Activated T-cell treated with anti-CD3 and anti-CD28 coated beads, Interleukin-2, amount 50 U/mL, for 1 hour (primary cell): Measurements from ENCODE around the gene SPTLC3.

ENCODE experiments used
- DNase-seq: peaks from one replicate; pipeline ENCODE4 v3.0.0-alpha.2; 2020

Gene SPTLC3

DNA sequence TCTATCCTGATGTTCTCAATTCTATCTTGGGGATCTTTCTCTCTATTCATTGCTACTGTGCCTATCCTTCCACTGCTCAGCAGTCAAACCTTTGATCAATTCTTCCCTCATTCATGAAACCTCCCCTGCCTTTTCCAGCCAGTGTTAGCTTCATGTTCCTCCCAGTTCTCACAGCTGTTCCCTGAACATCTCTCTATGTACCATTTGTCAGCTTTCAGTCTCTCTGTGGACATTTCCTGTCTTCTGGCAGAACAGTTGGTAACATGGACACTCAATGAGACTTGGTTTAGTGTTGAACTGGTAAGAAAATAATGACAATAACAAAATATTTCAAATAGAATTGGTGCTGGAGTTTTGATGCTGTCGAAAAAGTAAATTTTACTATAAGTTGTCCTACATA, 26.2 kb downstream of the SPTLC3 start:
- DNase-seq = no peak

DNA sequence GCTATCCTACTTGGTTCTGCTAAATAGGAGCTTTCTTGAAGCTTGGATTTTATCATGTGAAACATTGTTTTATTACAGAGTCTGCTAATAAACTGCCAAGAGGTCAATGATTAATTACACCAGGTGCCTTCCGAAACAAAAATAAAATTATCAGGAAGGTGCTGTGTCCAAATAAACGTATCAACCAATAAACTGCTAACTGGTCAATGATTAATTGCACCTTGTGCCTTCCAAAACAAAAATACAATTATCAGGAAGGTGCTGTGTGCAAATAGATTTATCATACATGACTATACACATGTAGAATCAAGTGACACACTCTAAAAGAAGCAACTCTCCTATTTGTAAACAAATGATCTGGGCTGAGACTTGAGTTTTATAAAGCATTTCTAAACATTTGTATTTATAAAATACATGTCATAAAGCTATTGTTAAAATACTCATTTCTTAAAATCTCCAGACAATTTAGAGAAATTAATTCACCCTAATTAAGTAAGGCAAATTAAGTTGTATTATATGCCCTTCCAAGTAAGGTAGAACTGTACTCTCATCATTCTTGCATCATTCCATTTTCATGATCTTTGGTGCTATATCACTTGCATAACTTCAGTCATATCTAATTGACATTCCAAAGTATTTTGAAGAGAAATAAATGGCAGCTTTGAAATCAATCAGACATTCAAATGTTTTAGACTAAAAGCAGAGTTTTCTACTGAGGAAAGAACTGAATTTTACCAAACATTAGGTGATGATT, 26.8 kb downstream of the SPTLC3 start:
- DNase-seq = no peak

DNA sequence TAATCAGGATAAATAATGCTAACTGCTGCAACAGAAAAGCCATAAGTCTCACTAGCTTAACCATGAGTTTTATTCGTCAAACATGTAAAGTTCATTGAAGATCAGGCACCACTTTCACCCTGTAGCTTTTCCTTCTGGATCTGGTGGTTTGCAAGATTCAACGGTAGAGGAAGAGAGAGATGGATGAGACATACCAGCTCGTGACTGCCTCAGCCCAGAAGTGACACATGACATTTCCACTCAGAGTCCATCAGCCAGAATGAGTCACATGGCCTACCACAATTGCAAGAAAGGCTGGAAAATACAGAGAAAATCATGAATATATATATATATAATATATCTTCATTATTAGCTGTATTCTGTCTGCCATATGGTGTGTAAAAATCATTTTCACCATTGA, 29.0 kb downstream of the SPTLC3 start:
- no peak for DNase-seq

DNA sequence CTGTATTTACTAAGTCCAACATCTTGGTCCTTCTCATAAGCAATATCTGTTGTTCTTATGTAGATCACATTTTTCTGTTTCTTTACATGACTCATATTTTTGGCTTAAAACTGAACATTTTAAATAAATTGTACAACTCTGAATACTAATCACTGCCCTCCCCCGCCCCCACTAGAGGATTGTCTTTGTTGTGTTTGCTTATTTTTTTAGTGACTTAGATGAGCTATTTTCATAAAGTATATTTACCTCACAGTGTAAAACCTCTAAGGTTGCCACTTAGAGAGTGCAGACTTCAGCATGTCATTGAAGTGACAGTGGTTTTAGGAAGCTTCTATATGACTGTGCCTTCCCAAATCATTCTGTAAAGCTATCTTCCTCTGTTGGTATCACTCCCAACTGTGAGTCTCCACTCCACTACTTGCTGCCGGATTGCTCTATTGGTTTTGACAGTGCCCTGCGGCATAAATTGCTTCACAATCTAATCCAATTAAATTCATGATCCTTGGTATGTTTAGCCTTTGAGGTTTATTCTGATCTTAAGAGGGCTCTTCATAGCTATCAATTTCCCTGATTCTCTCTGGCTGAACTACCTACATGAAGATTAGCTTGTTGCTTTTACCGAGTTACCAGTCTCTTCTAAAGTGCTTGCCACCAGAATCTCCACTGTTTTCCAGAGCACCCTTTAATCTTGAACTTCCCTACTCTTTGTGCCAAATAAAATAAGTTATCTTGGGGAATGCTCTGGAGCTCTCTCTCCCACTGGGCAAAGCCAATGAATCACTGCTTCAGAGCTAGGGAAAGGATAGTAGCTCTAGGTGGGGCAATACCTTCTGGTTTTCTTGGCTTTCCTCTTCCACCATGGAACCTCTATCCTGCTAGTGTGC, 33.0 kb downstream of the SPTLC3 start:
- no peak for DNase-seq

DNA sequence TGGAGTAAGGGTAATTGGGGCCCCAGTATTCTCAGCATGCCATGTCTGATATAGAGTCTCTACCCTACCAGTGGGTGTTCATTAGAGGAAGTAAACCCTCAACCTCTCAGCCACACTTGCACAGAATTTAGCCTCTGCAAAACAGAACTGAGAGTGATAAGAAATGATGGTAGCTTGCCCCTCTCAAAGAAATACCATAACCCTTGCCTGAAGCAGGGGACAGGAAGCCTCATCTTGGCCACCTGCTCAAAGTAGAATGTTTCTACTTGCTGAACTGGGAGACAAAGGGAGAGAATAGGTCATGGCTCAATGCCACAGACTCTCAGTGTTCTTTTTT, 33.7 kb downstream of the SPTLC3 start:
- DNase-seq = no peak

DNA sequence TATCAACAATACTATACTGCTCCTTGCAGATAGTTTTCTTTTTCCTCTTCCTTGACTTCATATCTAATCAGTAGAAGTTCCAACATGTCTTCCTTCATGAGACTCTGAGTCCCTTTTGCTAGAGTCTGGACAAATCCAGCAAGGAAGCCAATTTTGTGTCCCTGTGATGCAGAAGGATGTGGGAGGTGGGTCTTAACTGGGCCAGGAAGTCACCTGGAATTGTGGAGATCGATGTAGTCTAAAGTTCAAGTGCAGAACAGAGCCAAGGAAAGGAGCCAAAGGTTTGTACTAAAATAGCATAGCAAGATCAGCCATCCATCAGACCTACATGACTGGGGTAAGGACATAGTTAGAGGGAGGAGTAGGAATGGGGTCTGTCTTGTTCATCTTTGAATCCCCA, 37.6 kb downstream of the SPTLC3 start:
- no peak for DNase-seq

DNA sequence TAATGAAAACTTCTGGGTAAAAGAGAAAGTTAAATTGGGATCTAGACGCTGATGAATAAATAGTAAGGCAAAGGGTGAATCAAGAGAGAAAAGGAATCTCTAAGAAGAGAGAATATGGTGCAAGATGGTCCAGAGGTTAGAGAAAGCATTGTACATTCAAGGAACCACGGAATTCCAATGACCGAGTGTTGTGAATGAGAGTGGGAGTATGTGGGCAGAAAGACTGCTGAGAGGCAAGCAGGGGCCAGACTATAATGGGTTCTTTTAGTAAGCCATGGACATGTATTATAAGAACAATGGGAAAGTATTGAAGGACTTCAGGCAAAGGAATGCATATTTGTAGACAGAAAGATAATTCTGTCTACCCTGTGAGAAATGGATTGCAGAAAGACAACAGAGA, 45.2 kb downstream of the SPTLC3 start:
- DNase-seq = no peak

DNA sequence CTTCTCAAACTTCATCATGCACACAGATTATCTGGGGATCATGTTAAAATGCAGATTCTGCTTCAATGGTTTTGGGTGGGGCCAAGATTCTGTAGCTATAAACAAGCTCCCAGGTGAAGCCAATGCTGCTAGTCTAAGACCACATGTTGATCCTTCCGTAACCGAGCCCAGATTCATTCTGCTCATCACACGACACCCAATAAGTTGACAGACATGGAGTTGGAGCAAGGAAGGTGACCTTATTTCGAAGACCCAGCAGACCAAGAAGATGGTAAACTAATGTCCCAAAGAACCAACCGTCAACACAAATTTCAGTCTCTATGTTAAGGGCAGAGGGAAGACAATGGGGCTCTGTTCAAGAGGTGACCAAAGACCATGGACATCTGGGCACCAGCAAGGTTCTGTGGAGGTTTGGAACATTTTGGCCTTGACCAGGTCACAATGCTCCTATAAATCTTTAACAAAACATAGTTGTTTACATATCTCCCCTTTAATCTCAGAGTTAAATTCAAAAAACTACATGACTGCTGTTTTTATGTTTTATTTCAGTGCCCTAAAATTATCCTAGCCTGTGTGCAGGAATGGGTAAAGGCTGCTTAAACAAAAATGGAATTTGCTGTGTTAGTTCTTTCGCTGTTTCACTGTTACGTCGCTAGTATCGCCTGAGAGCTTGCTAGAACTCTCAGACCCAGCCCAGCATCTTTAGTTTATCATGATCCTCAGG, 50.1 kb downstream of the SPTLC3 start:
- no peak for DNase-seq

DNA sequence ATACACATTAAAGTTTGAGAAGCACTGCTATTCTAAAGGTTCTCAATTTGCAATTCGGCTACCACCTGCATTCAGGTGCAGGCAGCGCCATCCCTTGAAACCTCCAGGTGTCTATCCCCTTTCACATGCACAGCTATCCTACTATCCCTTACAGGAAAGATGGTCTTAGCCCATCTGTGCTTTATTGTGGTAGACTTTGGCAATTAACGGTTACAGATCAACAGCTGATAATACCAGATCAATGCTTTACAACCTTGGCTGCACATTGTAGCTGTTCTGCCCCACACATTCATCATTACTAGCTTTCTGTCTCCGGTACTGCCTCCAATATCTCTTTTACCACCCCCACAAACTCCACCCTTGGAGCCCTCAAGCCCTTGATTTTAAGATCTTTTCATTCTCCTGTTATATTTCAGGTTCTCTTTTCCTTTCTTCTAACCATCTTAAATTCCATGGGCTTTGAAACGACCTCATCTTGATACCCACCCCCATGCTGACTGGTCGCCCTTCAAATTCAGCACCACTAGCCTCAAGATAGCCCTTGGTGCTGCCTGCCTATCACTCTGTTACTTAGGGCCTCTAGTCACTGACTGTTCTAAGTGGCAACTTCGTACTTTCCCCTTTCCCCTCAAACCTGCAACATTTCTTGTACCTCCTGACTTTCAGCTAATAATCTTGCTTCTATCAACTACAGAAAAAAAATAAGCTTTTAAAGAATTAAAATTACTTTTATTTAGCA, 50.8 kb downstream of the SPTLC3 start:
- no peak for DNase-seq

DNA sequence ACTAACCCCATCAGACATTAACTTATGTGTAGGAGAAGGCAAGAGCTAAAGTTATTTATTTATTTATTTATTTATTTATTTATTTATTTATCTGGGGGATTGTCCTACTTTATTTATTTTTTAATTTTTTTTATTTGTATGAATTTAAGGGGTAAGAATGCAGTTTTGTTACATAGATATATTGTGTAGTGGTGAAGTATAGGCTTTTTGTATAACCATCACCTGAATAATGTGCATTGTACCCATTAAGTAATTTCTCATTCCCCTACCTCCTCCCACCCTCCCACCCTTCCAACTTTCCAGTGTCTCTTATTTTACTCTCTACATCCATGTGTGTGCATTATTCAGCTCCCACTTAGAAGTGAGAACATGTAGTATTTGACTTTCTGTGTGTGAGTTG, 51.6 kb downstream of the SPTLC3 start:
- DNase-seq = no peak

DNA sequence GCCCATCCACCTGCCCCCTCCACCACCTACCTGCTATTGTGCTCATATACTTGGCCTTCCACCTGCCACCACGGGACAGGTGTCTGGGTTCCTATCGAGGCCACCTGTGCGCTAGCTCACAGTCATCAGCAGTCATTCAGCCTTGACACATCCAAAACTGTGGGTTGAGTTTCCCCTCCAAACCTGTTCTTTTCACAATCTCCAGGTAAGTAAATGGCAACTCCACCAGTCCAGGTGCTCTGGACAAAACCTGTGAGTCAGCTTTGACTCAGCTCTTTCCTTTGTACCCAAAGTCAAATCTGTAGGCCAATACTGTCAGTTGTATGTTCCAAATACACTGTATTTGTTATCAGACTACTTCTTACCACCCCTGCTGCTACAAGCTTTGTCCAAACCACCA, 52.6 kb downstream of the SPTLC3 start:
- no peak for DNase-seq

DNA sequence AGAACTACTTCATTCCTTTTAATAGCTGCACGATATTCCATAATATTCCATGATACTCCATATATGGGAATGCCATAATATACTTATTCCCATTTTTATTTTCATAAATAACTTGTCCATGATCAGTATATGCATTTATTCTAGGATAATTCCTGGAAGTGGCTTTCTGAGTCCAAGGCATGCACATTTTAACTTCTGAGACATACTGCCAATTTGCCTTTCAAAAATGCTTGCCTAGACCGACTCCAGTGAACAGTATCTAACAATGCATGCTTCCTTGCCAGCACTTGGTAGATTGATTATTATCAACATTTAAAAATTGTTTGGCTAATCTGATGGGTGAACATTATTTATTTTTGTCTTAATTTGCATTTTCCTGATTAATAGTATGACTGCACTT, 54.0 kb downstream of the SPTLC3 start:
- no peak for DNase-seq

DNA sequence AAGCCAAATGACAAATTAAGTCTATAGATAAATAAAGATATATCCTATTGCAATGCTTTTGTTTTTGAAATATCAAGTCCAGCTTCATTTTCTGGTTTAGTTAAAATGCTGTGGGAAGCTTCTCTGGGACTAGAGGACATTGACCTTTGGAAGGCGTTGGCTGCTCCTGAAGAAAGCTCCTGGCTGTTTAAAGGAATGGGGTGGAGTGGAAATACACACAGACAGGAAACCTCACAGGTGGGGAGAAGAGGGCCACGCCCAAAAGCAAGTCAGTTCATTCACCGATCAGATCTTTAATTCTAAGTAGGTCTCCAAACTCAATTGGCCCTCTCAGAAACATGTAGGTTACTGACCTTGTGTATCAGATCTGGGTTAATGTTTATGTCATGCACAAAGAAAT, 59.6 kb downstream of the SPTLC3 start:
- no peak for DNase-seq

DNA sequence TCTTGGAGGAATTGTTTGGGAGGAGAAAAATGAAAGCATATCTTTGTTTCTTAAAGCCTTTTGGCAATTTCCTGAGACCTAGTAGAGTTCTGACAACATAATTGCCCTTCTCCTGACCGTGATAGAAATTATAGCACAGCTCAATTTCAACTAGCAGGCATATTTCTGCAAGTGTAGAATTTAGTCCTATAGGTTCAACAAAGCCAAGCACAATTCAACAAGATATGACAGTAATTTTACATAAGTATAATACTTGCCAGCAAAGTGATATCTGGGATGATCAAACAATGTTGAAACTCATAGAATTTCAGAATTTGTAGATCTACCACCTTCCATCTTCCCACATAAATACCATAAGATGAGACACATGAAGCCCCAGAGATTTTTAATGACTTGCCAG, 73.1 kb downstream of the SPTLC3 start:
- no peak for DNase-seq

DNA sequence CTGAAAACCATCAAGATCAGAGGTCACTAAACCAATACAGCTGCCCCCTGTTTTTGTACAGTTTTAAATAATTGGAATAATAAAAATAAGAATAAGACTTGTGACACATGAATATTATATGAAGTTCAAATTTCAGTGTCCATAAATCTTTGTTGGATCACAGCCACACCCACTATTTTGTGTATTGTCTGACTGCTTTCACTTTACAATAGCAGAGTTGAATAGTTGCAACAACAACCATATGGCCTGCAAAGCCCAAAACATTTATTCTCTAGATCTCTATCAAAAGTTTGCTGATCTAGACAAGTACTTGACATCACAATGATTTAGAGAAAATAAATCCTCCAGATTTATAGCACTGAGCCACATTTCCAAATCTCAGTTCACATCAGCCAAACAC, 73.6 kb downstream of the SPTLC3 start:
- no peak for DNase-seq

DNA sequence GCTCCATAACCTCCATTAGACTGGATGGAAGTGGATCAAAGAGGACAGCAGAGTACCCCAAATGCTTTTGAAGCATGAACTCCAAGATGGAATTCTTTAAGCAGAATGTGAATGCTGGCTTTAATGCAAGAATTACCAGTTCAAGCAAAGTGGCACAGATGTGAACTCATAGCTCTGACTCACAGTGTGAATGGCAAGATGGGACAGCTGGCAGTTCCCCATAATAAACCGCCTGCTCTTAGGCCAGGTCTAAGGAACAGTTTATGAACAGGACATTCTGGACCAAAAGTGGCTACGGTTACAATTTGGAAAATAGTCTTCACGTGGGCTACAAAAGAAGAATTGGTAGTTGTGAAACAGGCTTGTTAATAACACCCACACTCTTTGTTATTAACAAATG, 76.5 kb downstream of the SPTLC3 start:
- no peak for DNase-seq

DNA sequence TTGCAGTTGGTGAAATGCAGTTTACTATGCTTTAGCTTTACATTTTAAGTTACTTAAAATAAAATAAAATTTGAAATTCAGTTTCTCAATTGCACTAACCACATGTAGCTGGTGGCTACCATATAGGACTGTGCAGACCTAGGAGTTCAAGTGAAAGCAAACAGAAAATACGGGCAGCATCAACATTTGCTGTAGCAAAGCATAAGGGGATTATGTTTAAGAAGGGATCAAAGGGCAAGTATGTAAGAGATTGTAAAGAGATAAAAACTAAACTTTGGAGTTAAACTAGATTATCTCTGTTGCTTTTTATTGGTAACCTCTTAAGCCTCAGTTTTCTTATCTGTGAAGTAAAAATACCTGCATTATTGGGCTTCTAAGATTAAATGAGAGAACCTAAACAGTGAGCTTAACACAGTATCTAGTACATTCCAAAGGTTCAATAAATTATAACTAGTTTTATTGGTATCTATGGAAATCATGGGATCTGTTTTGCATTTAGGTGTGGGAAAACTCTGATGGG, 81.2 kb downstream of the SPTLC3 start:
- DNase-seq = no peak

DNA sequence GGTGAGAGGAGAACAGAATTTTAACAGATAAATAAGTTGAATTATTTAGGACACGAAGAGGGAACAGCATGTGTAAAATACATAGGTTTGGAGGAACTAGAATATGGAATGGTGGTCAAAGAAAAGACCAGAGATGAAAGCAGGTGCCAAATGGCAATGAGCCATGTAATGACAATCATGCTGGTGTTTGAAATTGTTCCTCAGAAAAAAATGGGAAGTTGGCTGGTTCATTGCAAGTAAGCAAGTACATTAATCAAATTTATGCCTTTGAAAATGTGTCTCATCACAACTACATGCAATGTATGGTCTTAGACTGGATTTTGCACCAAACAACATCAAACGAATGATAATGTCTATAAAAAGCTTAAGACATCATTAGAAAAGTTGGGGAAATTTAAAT, 83.3 kb downstream of the SPTLC3 start:
- DNase-seq = no peak

DNA sequence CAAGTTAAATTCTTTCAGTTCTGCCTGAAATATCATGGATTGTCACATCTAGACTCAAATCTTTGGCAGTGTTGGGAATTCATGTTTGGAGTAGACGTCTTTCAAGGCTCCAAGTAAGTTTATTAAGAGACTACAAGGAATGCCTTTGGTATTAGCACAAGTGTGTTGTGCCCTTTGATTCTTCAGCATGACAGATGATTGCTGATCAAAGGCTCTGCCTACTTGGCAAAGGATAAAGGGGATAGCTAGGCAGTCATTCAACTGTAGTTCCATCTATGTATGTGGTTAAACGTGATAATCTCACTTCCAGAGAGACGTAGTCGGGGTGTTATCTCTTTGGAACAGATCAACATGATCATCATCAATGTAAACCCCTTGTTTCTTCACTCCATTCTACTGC, 86.2 kb downstream of the SPTLC3 start:
- no peak for DNase-seq

DNA sequence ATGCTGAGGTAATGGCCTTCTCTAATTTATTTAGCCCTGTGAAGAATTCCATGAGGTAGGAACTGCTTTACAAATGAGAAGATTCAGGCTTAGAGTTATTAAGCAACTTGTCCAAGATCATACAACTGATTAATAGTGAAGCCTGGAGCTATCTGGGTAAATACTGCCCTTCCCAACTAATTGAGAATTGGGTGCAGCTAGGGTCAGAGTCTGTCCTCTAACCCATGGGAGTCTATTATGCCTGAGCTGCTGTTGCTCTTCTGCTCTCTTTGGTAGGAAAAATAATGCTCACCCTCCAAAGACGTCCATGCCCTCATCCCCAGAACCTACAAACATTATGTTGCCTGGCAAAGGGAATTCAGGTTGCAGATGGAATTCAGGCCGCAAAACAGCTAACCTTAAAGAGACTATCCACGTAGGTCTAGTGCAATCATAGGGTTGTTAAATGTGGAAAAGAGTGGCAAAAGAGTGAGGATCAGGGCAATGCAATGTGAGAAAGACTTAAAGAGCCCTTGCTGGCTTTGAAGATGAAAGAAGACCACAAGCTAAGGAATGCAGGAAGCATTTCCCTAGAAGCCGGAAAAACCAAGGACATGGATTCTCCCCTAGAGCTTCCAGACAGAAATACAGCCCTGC, 90.1 kb downstream of the SPTLC3 start:
- DNase-seq = no peak

DNA sequence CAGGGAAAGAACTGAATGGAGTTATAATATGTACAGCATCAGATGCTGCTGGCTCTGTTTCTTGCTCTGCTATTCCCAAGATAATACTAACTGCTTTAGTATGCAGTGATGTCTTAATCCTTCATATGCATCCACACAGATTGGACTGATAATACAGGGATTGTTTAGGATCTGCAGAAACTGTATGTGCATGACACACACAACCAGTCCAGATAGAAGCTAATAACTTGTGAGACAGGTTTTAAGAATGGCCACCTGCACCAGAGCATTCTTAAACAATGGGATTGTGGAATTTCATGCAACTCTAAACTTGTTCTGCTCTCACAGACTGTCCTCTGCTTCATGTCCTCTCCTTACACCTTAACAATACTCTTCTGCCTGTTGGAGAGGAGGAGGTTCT, 90.9 kb downstream of the SPTLC3 start:
- DNase-seq = no peak

DNA sequence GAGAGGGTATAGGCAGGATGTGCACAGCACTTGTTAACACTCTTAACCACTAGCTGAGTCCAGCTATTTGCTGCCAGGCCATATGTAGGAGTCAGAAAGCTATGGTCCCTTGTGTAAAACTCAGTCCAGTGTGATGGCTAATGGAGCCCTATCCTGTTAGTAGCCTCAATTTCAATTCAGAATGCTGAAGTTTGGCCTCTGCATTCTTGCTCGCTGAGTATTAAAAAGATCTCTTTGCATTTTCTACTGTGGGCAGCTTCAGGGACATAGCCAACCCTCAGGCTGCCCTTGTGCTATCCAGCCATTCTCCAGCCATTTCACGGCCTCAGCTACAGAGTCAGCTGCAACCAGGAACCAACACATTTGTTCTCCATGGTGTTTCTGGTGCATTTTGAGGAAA, 92.5 kb downstream of the SPTLC3 start:
- DNase-seq = no peak

DNA sequence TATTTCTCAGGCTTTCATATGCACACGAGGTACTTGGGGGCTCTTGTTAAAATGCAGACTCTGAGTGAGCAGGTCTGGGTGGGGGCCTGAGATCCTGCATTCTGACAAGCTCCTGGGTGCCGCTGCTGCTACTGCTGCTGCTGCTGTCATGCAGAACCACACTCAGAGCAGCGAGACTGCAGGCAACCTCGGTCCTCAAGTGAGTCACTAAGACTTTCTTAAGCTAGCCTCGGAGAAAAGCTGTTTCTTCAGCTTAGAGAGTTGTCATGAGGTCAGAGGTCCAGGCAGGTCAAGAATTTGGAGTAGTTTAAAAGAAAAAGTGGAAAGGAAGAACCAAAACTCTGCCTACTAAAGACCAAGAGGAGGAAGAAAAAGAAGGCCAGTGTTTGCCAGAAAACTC, 92.9 kb downstream of the SPTLC3 start:
- no peak for DNase-seq
